Measurements from ENCODE around the gene CENPX. TPM values are rescaled to one million over a fixed set of nuclear protein-coding genes. Genes with fewer than 3 reads are reported as not detected.

Gene CENPX
- total RNA-seq, 4 donors from 2014 or later = 52.1 to 144 (median 106) TPM

DNA sequence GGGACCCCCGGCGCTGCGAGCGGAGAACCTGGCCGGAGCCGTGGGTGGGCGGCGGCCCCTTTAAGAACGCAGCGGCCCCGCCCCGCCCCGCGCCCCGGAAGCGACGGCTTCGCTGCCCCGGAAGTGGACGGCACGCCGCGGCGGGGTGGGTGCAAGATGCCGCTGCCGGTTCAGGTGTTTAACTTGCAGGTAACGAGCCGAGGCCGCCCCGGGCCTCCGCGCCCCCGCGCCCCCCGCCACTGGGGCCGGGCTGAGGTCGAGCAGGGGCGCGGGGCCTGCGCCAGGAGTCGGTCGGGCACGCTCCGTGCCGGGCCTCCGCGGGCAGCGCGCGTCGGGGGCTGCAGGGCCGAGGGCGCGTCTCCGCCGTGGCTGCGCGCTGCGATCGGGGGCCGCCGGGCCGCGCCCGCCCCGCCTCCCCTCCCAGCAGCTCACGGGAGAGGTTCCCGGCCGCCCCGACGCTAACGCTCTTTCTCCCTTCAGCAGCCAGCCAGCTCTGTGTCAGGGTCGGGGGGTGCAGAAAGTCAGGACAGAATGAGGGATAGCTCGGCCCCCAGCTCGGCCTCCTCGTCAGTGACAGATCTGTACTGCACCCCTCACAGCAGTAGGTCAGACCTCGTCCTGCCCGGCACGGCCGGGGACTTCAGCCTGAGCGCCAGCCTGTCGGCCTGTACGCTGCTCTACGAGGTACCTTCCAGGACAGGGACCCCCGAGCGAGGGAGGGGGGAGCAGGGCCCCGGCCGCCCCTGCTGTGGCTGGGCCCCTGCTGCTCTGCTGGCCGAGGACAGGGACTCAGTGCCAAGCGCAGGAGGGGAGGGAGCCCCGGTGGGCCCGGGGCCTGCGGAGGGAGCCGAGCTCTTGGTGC, 29.3 kb upstream of the CENPX start, which contains the start of the genes GPS1 and RFNG:
Gene GPS1, plus strand, starts transcription at position 123 of the 862 bp plus-strand sequence. Its CDS starts 34 bp downstream, at position 157.
Gene RFNG, minus strand, starts transcription at position 36 of the 862 bp plus-strand sequence. CDS start 45 bp downstream, outside the sequence.
- H3K36me3 ChIP-seq = peaks cover 26 to 74% (median 33%) of the 10 kb centered on the region in 3 donors
- peak within 1 kb of the TSS; percentile 72 to 83 (median 80) for H3K4me3 ChIP-seq
- peak within 1 kb of the TSS; percentile 77 to 88 (median 86) for H3K27ac ChIP-seq
- intact Hi-C loops (cut with DNase I) = no loop called here
- no peaks in the 10 kb centered on the region for H3K27me3 ChIP-seq
- no CpG with 5 or more reads among the region's 94 CpGs for WGBS, 2 donors
- TF ChIP-seq POLR2A (IDR thresholded peaks at IDR 0.05) = peak in 2 of 4 donors; percentile 22 to 27
- TF ChIP-seq, protein P1, sequence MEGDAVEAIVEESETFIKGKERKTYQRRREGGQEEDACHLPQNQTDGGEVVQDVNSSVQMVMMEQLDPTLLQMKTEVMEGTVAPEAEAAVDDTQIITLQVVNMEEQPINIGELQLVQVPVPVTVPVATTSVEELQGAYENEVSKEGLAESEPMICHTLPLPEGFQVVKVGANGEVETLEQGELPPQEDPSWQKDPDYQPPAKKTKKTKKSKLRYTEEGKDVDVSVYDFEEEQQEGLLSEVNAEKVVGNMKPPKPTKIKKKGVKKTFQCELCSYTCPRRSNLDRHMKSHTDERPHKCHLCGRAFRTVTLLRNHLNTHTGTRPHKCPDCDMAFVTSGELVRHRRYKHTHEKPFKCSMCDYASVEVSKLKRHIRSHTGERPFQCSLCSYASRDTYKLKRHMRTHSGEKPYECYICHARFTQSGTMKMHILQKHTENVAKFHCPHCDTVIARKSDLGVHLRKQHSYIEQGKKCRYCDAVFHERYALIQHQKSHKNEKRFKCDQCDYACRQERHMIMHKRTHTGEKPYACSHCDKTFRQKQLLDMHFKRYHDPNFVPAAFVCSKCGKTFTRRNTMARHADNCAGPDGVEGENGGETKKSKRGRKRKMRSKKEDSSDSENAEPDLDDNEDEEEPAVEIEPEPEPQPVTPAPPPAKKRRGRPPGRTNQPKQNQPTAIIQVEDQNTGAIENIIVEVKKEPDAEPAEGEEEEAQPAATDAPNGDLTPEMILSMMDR (IDR thresholded peaks at IDR 0.05) = no peak
- peaks cover 28 to 51% (median 36%) of the 10 kb centered on the region in 3 donors for H3K4me1 ChIP-seq
- H3K9me3 ChIP-seq = no peaks in the 10 kb centered on the region
- no peak for DNase-seq

DNA sequence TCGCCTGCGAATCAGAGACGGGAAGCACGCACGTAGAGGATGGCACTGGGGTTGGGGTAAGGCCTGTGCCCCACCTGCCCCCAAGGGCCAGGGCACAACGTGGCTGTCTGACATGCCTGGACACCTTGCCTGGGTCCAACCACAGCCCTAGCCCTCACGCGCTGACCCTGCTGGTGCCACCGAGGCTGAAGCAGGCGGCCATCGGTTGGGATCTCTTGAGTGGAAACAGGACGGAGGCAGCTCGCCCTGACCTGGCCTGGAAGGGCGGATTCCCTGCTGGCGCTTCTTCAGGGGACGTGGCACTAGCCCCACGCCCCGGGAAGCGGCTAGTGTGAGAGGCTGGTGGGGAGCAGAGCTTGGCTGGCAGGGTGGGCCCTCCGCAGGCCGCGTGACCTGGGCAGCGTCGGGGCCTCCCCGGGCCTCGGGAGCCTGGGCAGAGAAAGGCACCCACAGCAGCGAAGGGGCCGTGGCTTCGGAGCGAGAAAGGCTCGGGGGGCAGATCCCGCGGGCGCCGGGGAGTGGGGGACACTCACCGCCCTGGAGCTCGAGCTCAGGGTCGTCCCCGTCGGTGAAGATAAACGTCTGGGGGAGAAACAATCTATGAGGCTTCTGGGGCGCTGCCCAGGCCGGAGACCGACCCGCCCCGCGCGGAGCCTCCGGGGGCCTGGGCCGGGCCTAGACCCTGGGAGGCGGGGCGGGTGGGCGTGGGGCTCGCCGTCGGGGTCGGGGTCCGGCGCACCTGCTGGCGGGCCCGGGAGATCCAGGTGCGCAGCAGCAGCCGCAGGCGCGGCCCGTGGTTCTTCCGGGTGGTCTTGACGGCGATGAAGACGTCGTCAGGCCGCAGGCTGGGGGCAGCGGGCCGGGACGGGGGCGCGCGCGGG, 28.3 kb upstream of the CENPX start:
- no peak for DNase-seq
- intact Hi-C loops (cut with DNase I) = no loop called here
- H3K27ac ChIP-seq = peak overlapping the region; percentile 77 to 88 (median 86)
- H3K4me3 ChIP-seq = peak overlapping the region; percentile 72 to 83 (median 80)
- no peak for TF ChIP-seq POLR2A (IDR thresholded peaks at IDR 0.05)
- TF ChIP-seq, protein P1 (IDR thresholded peaks at IDR 0.05) = no peak
- H3K27me3 ChIP-seq = no peaks in the 10 kb centered on the region
- WGBS, 2 donors = 1% methylated on average over 14 of the region's 79 CpGs; no CpG with 5 or more reads in 1 of the 2 donors
- H3K4me1 ChIP-seq = peaks cover 28 to 51% (median 36%) of the 10 kb centered on the region in 3 donors
- H3K36me3 ChIP-seq = peaks cover 16 to 69% (median 23%) of the 10 kb centered on the region in 3 donors
- no peaks in the 10 kb centered on the region for H3K9me3 ChIP-seq

DNA sequence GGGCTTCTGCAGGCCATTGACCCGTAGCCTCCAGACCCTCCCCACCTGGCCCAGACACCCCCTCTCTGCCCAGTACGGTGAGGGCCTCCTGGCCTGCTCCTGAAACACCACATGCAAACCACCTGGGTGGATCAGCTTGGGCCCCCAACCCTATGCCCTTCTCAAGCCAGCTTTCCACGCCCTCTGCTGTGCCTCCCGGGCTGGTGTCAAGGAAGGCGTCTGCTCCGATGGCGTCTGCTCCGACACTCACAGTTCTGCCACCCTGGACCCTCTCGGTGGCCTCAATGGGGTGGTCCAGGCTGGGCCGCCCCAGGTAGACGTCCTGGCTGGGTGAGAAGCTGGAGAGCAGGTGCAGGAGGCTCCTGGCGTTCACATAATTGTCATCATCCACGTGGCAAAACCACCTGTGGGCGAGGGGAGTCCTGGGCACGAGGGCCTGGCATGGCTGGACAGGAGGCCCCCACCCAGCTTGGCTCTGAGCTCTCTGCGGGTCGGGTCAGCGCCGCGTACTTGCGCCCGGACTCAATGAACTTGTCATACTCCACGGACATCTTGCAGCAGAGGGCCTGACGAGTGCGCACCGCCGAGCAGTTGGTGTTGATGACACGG, 27.6 kb upstream of the CENPX start:
- Histone ChIP-seq H3K27ac (peak overlapping the region in 3 of 4 donors; percentile 77 to 87 (median 86)), H3K4me3 (peak overlapping the region in 3 of 4 donors; percentile 72 to 83 (median 83)), H3K27me3 (no peaks in the 10 kb centered on the region), H3K4me1 (peaks cover 28 to 47% (median 36%) of the 10 kb centered on the region in 3 donors), H3K9me3 (no peaks in the 10 kb centered on the region), H3K36me3 (peaks cover 9 to 61% (median 22%) of the 10 kb centered on the region in 3 donors)
- TF ChIP-seq, protein P1 (IDR thresholded peaks at IDR 0.05) = no peak
- no peak for TF ChIP-seq POLR2A (IDR thresholded peaks at IDR 0.05)
- intact Hi-C loops (cut with DNase I) = no loop called here
- no peak for DNase-seq
- 94% methylated on average over 2 of the region's 28 CpGs; no CpG with 5 or more reads in 1 of the 2 donors for WGBS, 2 donors

DNA sequence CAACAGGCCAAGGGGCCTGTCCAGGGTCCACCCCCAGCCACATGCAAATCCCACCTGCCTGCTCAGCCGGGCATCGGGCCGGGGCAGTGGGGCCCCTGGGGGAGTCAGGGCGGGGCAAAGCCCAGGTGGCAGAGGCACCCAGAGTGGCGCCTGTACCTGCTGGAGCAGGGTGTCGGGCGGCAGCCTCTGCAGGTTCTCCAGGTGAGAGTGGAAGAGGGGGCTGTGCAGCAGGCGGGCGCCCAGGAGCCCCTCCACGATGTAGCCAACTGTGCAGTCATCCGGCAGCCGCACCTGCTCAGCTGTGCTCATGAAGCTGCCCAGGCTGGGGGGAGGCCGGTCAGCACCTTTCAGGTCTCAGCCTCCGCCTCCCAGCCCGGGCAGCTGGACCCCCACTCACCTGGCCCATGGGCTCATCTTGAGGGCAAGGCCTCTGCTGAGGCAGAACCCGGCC, 26.9 kb upstream of the CENPX start:
- Histone ChIP-seq H3K27me3 (no peaks in the 10 kb centered on the region), H3K36me3 (peaks cover 4 to 54% (median 15%) of the 10 kb centered on the region in 3 donors), H3K4me3 (no peak overlapping the region), H3K4me1 (peaks cover 28 to 46% (median 36%) of the 10 kb centered on the region in 3 donors), H3K27ac (no peak overlapping the region), H3K9me3 (no peaks in the 10 kb centered on the region)
- WGBS, 2 donors = 100% methylated on average over 1 of the region's 16 CpGs
- no peak for TF ChIP-seq POLR2A (IDR thresholded peaks at IDR 0.05)
- TF ChIP-seq, protein P1 (IDR thresholded peaks at IDR 0.05) = no peak
- intact Hi-C loops (cut with DNase I) = no loop called here
- DNase-seq = no peak

Data from esophagus squamous epithelium (tissue), 5 donors.